ENCODE results near the gene LSG1.

Gene LSG1

GRCh38 chr3:194673761-194674160, 1.8 kb upstream of the LSG1 start:
- H3K4me2 ChIP-seq (ENCODE audit: insufficient read depth, low read length, poor library complexity, severe bottlenecking) = no peak overlapping the region
- H2BK15ac ChIP-seq (ENCODE audit: low read length) = no peak overlapping the region
- no peaks in the 10 kb centered on the region for H3K9me3 ChIP-seq (replicated peaks in 1 of 2; ENCODE audit: control insufficient read depth in 2 of 2, insufficient read depth in 1 of 2, low read depth in 1 of 2, low read length in 2 of 2)
- no peak overlapping the region for H2AK5ac ChIP-seq (ENCODE audit: low read depth, low read length)
- H3K23ac ChIP-seq (ENCODE audit: low read depth, low read length, poor library complexity) = no peak overlapping the region
- H4K91ac ChIP-seq (ENCODE audit: low read depth, low read length, poor library complexity) = no peak overlapping the region
- H3K18ac ChIP-seq (ENCODE audit: low read length) = no peak overlapping the region
- no CpG with 5 or more reads among the region's 3 CpGs for WGBS, 2 donors (ENCODE audit: extremely low coverage in 2 of 2, insufficient read length in 2 of 2, insufficient replicate concordance in 1 of 2)
- no peak overlapping the region for H2BK120ac ChIP-seq (ENCODE audit: low read depth, low read length)
- H3K9ac ChIP-seq (ENCODE audit: low read depth, low read length, poor library complexity) = no peak overlapping the region
- no peak overlapping the region for H4K8ac ChIP-seq (ENCODE audit: low read depth, low read length)
- H3K36me3 ChIP-seq (replicated peaks in 1 of 2; ENCODE audit: control insufficient read depth in 2 of 2, insufficient read depth in 2 of 2, low read length in 2 of 2) = peaks cover under 1 to 12% of the 10 kb centered on the region in 2 donors
- H3K79me1 ChIP-seq (ENCODE audit: low read depth, low read length) = peaks cover 4% of the 10 kb centered on the region
- no peak overlapping the region for H2BK5ac ChIP-seq (ENCODE audit: low read length)
- no peak overlapping the region for H3K4ac ChIP-seq (ENCODE audit: low read length)
- H3K27me3 ChIP-seq (ENCODE audit: control insufficient read depth in 3 of 3, insufficient read depth in 3 of 3, low read depth in 1 of 3, low read length in 3 of 3) = peaks cover 0 to 10% (median 0%) of the 10 kb centered on the region in 3 experiments
- H3K27ac ChIP-seq (replicated peaks; ENCODE audit: low read length) = no peak overlapping the region
- no peak overlapping the region for H2AFZ ChIP-seq (ENCODE audit: low read length)
- H3K4me3 ChIP-seq (ENCODE audit: low read length in 2 of 2) = no peak overlapping the region
- peaks cover 4 to 6% of the 10 kb centered on the region in 2 donors for H3K4me1 ChIP-seq (ENCODE audit: control insufficient read depth in 2 of 2, insufficient read depth in 1 of 2, low read depth in 1 of 2, low read length in 2 of 2)
- no peak for DNase-seq (ENCODE audit: low spot score)
- no peak overlapping the region for H2BK12ac ChIP-seq (ENCODE audit: low read length)
- no peak overlapping the region for H3K14ac ChIP-seq (ENCODE audit: low read length)

GRCh38 chr3:194672876-194673275, 885 bp upstream of the LSG1 start:
- no peak overlapping the region for H2BK12ac ChIP-seq (ENCODE audit: low read length)
- H2BK5ac ChIP-seq (ENCODE audit: low read length) = no peak overlapping the region
- H3K4me2 ChIP-seq (ENCODE audit: insufficient read depth, low read length, poor library complexity, severe bottlenecking) = peak overlapping the region; percentile 34
- no peak overlapping the region for H3K23ac ChIP-seq (ENCODE audit: low read depth, low read length, poor library complexity)
- no peak overlapping the region for H3K9ac ChIP-seq (ENCODE audit: low read depth, low read length, poor library complexity)
- H3K36me3 ChIP-seq (replicated peaks in 1 of 2; ENCODE audit: control insufficient read depth in 2 of 2, insufficient read depth in 2 of 2, low read length in 2 of 2) = peaks cover 3 to 21% of the 10 kb centered on the region in 2 donors
- peaks cover 4 to 6% of the 10 kb centered on the region in 2 donors for H3K4me1 ChIP-seq (ENCODE audit: control insufficient read depth in 2 of 2, insufficient read depth in 1 of 2, low read depth in 1 of 2, low read length in 2 of 2)
- no peak overlapping the region for H3K27ac ChIP-seq (replicated peaks; ENCODE audit: low read length)
- H2BK15ac ChIP-seq (ENCODE audit: low read length) = no peak overlapping the region
- no peak overlapping the region for H3K14ac ChIP-seq (ENCODE audit: low read length)
- peak; percentile 6 for DNase-seq (ENCODE audit: low spot score)
- H2AK5ac ChIP-seq (ENCODE audit: low read depth, low read length) = no peak overlapping the region
- H2AFZ ChIP-seq (ENCODE audit: low read length) = peak overlapping the region; percentile 82
- no peak overlapping the region for H4K8ac ChIP-seq (ENCODE audit: low read depth, low read length)
- H3K18ac ChIP-seq (ENCODE audit: low read length) = no peak overlapping the region
- no CpG with 5 or more reads among the region's 5 CpGs for WGBS, 2 donors (ENCODE audit: extremely low coverage in 2 of 2, insufficient read length in 2 of 2, insufficient replicate concordance in 1 of 2)
- no peak overlapping the region for H3K4ac ChIP-seq (ENCODE audit: low read length)
- H4K91ac ChIP-seq (ENCODE audit: low read depth, low read length, poor library complexity) = no peak overlapping the region
- H2BK120ac ChIP-seq (ENCODE audit: low read depth, low read length) = no peak overlapping the region
- no peaks in the 10 kb centered on the region for H3K9me3 ChIP-seq (replicated peaks in 1 of 2; ENCODE audit: control insufficient read depth in 2 of 2, insufficient read depth in 1 of 2, low read depth in 1 of 2, low read length in 2 of 2)
- peaks cover 4% of the 10 kb centered on the region for H3K79me1 ChIP-seq (ENCODE audit: low read depth, low read length)
- peak overlapping the region in 1 of 2 donors; percentile 87 for H3K4me3 ChIP-seq (ENCODE audit: low read length in 2 of 2)
- peaks cover 0 to 10% (median 0%) of the 10 kb centered on the region in 3 experiments for H3K27me3 ChIP-seq (ENCODE audit: control insufficient read depth in 3 of 3, insufficient read depth in 3 of 3, low read depth in 1 of 3, low read length in 3 of 3)

DNA sequence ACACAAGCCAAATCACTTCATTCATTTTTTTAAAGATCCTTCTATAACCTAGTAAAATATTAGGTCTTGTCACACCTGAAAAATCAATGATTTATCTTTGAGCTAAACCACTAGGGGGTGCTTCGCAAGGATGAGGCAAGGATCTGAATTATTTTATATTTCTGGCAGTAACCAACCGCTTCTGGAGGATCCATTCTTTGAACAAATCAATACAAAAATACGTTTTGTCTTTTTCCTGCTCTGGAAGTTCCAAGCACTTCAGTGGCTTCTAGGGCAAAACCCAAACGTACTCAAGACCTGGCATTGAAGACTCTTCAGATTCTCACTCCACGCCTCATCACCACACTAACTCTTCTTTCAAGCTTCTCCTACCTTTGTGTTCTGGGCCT, 486 bp downstream of the LSG1 start:
- peak overlapping the region; percentile 82 for H2AFZ ChIP-seq (ENCODE audit: low read length)
- peak overlapping the region; percentile 48 for H3K4me2 ChIP-seq (ENCODE audit: insufficient read depth, low read length, poor library complexity, severe bottlenecking)
- H3K14ac ChIP-seq (ENCODE audit: low read length) = no peak overlapping the region
- H3K36me3 ChIP-seq (replicated peaks in 1 of 2; ENCODE audit: control insufficient read depth in 2 of 2, insufficient read depth in 2 of 2, low read length in 2 of 2) = peaks cover 3 to 26% of the 10 kb centered on the region in 2 donors
- no peak overlapping the region for H3K27ac ChIP-seq (replicated peaks; ENCODE audit: low read length)
- no peak overlapping the region for H4K8ac ChIP-seq (ENCODE audit: low read depth, low read length)
- no peak overlapping the region for H3K9ac ChIP-seq (ENCODE audit: low read depth, low read length, poor library complexity)
- peaks cover 4% of the 10 kb centered on the region for H3K79me1 ChIP-seq (ENCODE audit: low read depth, low read length)
- H3K23ac ChIP-seq (ENCODE audit: low read depth, low read length, poor library complexity) = no peak overlapping the region
- H2BK15ac ChIP-seq (ENCODE audit: low read length) = no peak overlapping the region
- H2AK5ac ChIP-seq (ENCODE audit: low read depth, low read length) = no peak overlapping the region
- no peak overlapping the region for H3K18ac ChIP-seq (ENCODE audit: low read length)
- H3K4ac ChIP-seq (ENCODE audit: low read length) = no peak overlapping the region
- no CpG with 5 or more reads among the region's 5 CpGs for WGBS, 2 donors (ENCODE audit: extremely low coverage in 2 of 2, insufficient read length in 2 of 2, insufficient replicate concordance in 1 of 2)
- H4K91ac ChIP-seq (ENCODE audit: low read depth, low read length, poor library complexity) = no peak overlapping the region
- H3K4me3 ChIP-seq (ENCODE audit: low read length in 2 of 2) = peak overlapping the region; percentile 87 to 95
- peaks cover 0 to 10% (median 0%) of the 10 kb centered on the region in 3 experiments for H3K27me3 ChIP-seq (ENCODE audit: control insufficient read depth in 3 of 3, insufficient read depth in 3 of 3, low read depth in 1 of 3, low read length in 3 of 3)
- no peak overlapping the region for H2BK5ac ChIP-seq (ENCODE audit: low read length)
- no peak overlapping the region for H2BK120ac ChIP-seq (ENCODE audit: low read depth, low read length)
- H3K9me3 ChIP-seq (replicated peaks in 1 of 2; ENCODE audit: control insufficient read depth in 2 of 2, insufficient read depth in 1 of 2, low read depth in 1 of 2, low read length in 2 of 2) = no peaks in the 10 kb centered on the region
- H2BK12ac ChIP-seq (ENCODE audit: low read length) = no peak overlapping the region
- H3K4me1 ChIP-seq (ENCODE audit: control insufficient read depth in 2 of 2, insufficient read depth in 1 of 2, low read depth in 1 of 2, low read length in 2 of 2) = peaks cover 4 to 6% of the 10 kb centered on the region in 2 donors
- DNase-seq (ENCODE audit: low spot score) = no peak

GRCh38 chr3:194667363-194667762, 4.6 kb downstream of the LSG1 start:
- peaks cover 9 to 59% of the 10 kb centered on the region in 2 donors for H3K36me3 ChIP-seq (replicated peaks in 1 of 2; ENCODE audit: control insufficient read depth in 2 of 2, insufficient read depth in 2 of 2, low read length in 2 of 2)
- H3K4me2 ChIP-seq (ENCODE audit: insufficient read depth, low read length, poor library complexity, severe bottlenecking) = no peak overlapping the region
- no peak overlapping the region for H3K9ac ChIP-seq (ENCODE audit: low read depth, low read length, poor library complexity)

More at GRCh38 chr3:194667363-194667762, 4.6 kb downstream of the LSG1 start:
- Histone ChIP-seq H3K4ac (ENCODE audit: low read length) (no peak overlapping the region), H2BK120ac (ENCODE audit: low read depth, low read length) (no peak overlapping the region), H3K27ac (replicated peaks; ENCODE audit: low read length) (no peak overlapping the region), H2BK5ac (ENCODE audit: low read length) (no peak overlapping the region), H2BK12ac (ENCODE audit: low read length) (no peak overlapping the region), H3K79me1 (ENCODE audit: low read depth, low read length) (peaks cover 4% of the 10 kb centered on the region), H3K27me3 (ENCODE audit: control insufficient read depth in 3 of 3, insufficient read depth in 3 of 3, low read depth in 1 of 3, low read length in 3 of 3) (no peaks in the 10 kb centered on the region), H4K8ac (ENCODE audit: low read depth, low read length) (no peak overlapping the region), H4K91ac (ENCODE audit: low read depth, low read length, poor library complexity) (no peak overlapping the region), H3K4me1 (ENCODE audit: control insufficient read depth in 2 of 2, insufficient read depth in 1 of 2, low read depth in 1 of 2, low read length in 2 of 2) (peaks cover 4 to 6% of the 10 kb centered on the region in 2 donors), H3K4me3 (ENCODE audit: low read length in 2 of 2) (no peak overlapping the region), H3K23ac (ENCODE audit: low read depth, low read length, poor library complexity) (no peak overlapping the region), H2AK5ac (ENCODE audit: low read depth, low read length) (no peak overlapping the region), H2AFZ (ENCODE audit: low read length) (no peak overlapping the region), H3K14ac (ENCODE audit: low read length) (no peak overlapping the region), H2BK15ac (ENCODE audit: low read length) (no peak overlapping the region), H3K18ac (ENCODE audit: low read length) (no peak overlapping the region), H3K9me3 (replicated peaks in 1 of 2; ENCODE audit: control insufficient read depth in 2 of 2, insufficient read depth in 1 of 2, low read depth in 1 of 2, low read length in 2 of 2) (no peaks in the 10 kb centered on the region)
- WGBS, 2 donors (ENCODE audit: extremely low coverage in 2 of 2, insufficient read length in 2 of 2, insufficient replicate concordance in 1 of 2) = no CpG with 5 or more reads among the region's 7 CpGs
- DNase-seq (ENCODE audit: low spot score) = no peak

All from neuronal stem cell (in vitro differentiated cells).